Cardiac muscle cell (in vitro differentiated cells and primary cell): ENCODE results near the gene RREB1. TPM values are rescaled to one million over a fixed set of nuclear protein-coding genes. Genes with fewer than 3 reads are reported as not detected.
A peak's percentile ranks its signal among the peaks of the same experiment; 100 is the strongest.

Experiments used
- DNase-seq, 2 donors: peaks; one replicate each; pipeline versions ENCODE4 v3.0.0 to v3.0.0-alpha.2; 2010 to 2017; ENCODE audit warnings: low read depth in 1 of 2, low spot score in 1 of 2
- H3K27ac ChIP-seq: fragments of 200-600 bp; sonication (generic); 2 replicates; pipeline ENCODE4 v1.5.1; 2016
- H3K27me3 ChIP-seq: fragments of 200-600 bp; sonication (generic); 2 replicates; pipeline ENCODE4 v1.6.0; 2016; ENCODE audit warnings: control low read depth
- H3K36me3 ChIP-seq: fragments of 200-600 bp; sonication (generic); 2 replicates; pipeline ENCODE4 v1.5.1; 2016; ENCODE audit warnings: control low read depth
- H3K4me1 ChIP-seq: fragments of 200-600 bp; sonication (generic); 2 replicates; pipeline ENCODE4 v1.8.1; 2017; ENCODE audit warnings: low read depth, mild to moderate bottlenecking, mixed run types
- H3K4me3 ChIP-seq: fragments of 200-600 bp; sonication (generic); 2 replicates; pipeline ENCODE4 v1.5.1; 2016; ENCODE audit warnings: mild to moderate bottlenecking
- H3K9me3 ChIP-seq: fragments of 200-600 bp; sonication (generic); 2 replicates; pipeline ENCODE4 v1.5.1; 2017; ENCODE audit warnings: low read depth, mild to moderate bottlenecking, control low read depth
- polyA plus RNA-seq: library from polyadenylated mRNA; unstranded; fragments of >200 nt; fragmentation: Nextera tagmentation; extraction: Ambion mirVana; gene quantifications from 2 replicates; pipeline ENCODE4 v1.2.1, GENCODE V29; 2016
- total RNA-seq: library from RNA; depleted of rRNA; stranded (reverse); fragments of >200 nt; gene quantifications from 2 replicates; pipeline ENCODE4 v1.2.3, GENCODE V29; 2016
- TF ChIP-seq, protein P1 (sequence below): IDR thresholded peaks from 2 replicates; pipeline ENCODE4 v1.5.1; 2012; ENCODE audit warnings: low read depth, mild to moderate bottlenecking, low read length

RREB1 gene
- total and polyA plus RNA-seq, 2 experiments from 2014 or later = 15.4 to 55.3 TPM

DNA sequence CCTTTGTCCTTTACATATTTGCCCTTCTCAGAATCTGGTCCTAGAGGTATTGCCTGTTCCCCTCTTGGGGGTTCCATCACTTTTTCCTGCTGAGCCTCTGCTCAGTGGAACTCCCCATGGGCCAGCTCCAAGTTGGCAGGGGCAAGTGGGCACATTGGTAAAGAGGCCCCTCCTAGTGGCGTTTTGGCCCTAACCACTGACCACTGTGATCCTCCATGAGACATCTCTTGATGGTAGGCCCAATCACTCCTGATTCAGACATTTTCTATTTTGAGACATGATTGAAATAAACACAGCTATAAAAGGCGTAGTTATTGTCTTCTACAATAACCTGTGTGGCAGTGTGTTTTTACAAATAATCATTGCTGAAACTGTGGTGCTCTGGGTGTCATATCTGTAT lies 83.0 kb downstream of the RREB1 start:
- Histone ChIP-seq H3K27ac (no peak overlapping the region), H3K9me3 (no peaks in the 10 kb centered on the region), H3K4me3 (no peak overlapping the region), H3K27me3 (no peaks in the 10 kb centered on the region), H3K36me3 (peaks cover 33% of the 10 kb centered on the region), H3K4me1 (peaks cover 7% of the 10 kb centered on the region)
- TF ChIP-seq, protein P1, sequence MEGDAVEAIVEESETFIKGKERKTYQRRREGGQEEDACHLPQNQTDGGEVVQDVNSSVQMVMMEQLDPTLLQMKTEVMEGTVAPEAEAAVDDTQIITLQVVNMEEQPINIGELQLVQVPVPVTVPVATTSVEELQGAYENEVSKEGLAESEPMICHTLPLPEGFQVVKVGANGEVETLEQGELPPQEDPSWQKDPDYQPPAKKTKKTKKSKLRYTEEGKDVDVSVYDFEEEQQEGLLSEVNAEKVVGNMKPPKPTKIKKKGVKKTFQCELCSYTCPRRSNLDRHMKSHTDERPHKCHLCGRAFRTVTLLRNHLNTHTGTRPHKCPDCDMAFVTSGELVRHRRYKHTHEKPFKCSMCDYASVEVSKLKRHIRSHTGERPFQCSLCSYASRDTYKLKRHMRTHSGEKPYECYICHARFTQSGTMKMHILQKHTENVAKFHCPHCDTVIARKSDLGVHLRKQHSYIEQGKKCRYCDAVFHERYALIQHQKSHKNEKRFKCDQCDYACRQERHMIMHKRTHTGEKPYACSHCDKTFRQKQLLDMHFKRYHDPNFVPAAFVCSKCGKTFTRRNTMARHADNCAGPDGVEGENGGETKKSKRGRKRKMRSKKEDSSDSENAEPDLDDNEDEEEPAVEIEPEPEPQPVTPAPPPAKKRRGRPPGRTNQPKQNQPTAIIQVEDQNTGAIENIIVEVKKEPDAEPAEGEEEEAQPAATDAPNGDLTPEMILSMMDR = no peak
- no peak for DNase-seq

DNA sequence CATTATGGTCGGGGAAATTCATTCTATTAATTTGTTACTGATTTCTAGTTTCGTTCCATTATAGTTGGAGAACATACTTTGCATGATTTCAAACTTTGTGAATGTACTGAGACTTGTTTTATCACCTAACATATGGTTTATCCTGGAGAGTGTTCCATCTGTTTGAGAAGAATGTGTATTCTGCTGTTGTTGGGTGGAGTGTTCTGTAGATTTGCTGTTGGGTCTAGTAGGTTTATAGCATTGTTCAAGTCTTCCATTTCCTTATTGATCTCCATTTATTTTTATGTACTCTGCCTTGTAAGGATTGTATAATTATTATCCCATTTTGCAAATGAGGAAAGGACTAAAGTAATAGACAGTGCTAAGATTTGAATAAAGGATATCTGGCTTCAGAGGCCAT lies 85.4 kb downstream of the RREB1 start:
- Histone ChIP-seq H3K36me3 (peaks cover 30% of the 10 kb centered on the region), H3K4me3 (no peak overlapping the region), H3K9me3 (no peaks in the 10 kb centered on the region), H3K27me3 (no peaks in the 10 kb centered on the region), H3K4me1 (peaks cover 13% of the 10 kb centered on the region), H3K27ac (no peak overlapping the region)
- TF ChIP-seq, protein P1 = no peak
- DNase-seq = no peak

DNA sequence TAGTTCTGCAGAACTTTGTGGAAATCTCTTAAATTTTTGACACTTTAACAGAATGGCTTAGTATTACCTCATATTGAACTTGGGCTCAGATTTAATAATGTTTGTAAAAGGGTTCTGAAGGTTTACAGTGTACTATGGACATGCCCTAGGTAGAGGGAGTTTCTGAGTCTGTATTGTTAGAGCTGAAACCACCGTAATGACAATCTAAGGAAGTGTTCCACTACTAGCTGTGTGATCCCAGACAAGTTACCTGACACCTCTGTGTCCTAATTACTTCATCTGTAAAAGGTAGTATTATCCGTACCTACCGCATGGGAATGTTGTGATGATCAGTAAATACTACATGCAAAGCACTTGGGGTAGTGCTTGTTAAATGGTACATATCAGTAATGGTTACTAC lies 86.9 kb downstream of the RREB1 start:
- peaks cover 21% of the 10 kb centered on the region for H3K36me3 ChIP-seq

DNA sequence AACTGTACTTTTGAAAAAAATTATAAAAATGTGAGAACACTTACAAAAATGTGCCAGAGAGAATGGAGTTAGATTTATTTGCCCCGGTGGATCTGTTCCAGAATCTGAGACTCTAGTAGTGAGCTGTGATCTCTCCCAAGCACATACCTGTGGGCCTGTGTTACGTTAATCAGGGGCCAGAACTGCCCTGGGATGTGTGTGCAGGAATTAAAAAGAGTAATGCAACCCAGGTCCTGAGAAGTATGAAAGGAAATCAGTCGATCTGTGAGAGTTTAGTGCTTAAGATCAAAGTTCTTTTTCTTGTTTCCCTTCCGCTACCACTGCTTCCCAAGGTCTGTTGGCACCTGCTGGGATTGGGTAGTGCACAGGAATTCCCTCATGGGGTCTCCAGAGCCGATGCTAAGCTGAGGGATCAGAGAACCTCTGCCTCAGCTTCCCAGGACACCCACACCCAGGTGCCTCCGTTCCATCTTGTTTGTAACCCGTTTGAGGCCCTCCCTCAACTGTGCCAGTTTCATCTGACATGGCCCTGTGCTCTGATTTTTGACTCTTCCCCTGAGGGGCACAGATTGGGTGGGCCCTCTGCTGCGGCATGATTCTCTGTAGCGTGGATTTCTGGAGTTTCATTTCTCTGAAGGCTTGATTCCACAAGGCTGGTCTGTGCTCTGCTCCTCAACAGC lies 87.7 kb downstream of the RREB1 start:
- no peak for DNase-seq
- H3K27ac ChIP-seq = peak overlapping the region; percentile 64
- TF ChIP-seq, protein P1 = no peak

More for the DNA sequence above, 86.9 kb downstream of the RREB1 start:
- Histone ChIP-seq H3K27ac (no peak overlapping the region), H3K9me3 (no peaks in the 10 kb centered on the region), H3K4me1 (peaks cover 13% of the 10 kb centered on the region), H3K27me3 (no peaks in the 10 kb centered on the region), H3K4me3 (no peak overlapping the region)
- TF ChIP-seq, protein P1 = no peak
- no peak for DNase-seq

DNA sequence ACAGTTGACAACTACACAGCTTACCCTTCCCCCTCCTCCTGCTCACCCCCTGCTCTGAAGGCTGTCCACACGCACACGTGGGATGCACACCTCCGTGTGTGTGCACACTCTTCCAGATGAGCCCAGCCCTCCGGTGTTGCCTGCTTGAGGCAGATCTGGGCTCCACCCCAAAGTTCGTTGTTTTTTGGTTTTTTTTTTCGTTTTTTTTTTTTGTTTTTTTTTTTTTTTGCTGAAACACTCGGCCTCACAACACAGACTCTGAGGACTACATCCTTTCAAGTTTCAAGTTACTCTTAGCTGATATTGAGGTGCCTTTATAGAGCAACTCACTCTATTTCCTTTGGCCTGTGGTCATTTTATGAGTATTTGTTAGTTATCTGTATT lies 88.2 kb downstream of the RREB1 start:
- no peaks in the 10 kb centered on the region for H3K27me3 ChIP-seq
- TF ChIP-seq, protein P1 = no peak
- H3K4me1 ChIP-seq = peaks cover 13% of the 10 kb centered on the region
- H3K9me3 ChIP-seq = no peaks in the 10 kb centered on the region
- peak overlapping the region; percentile 64 for H3K27ac ChIP-seq
- no peak overlapping the region for H3K4me3 ChIP-seq
- DNase-seq = no peak
- peaks cover 8% of the 10 kb centered on the region for H3K36me3 ChIP-seq

More for the DNA sequence above, 87.7 kb downstream of the RREB1 start:
- no peaks in the 10 kb centered on the region for H3K27me3 ChIP-seq
- peaks cover 13% of the 10 kb centered on the region for H3K4me1 ChIP-seq
- H3K36me3 ChIP-seq = peaks cover 13% of the 10 kb centered on the region
- no peaks in the 10 kb centered on the region for H3K9me3 ChIP-seq
- no peak overlapping the region for H3K4me3 ChIP-seq
